Left ventricle myocardium inferior (tissue), 1 donor: ENCODE data around the gene ZMYND15. TPM values are rescaled to one million over a fixed set of nuclear protein-coding genes. Genes with fewer than 3 reads are reported as not detected.
A peak's percentile ranks its signal among the peaks of the same experiment; 100 is the strongest.

ENCODE experiments used
- DNase-seq: peaks from one replicate; pipeline ENCODE4 v3.0.0-alpha.2; 2020
- H3K27ac ChIP-seq: fragments of 200-600 bp; replicated peaks from 2 replicates; pipeline ENCODE4 v1.8.0; 2021
- H3K27me3 ChIP-seq: fragments of 200-600 bp; 2 replicates; pipeline ENCODE4 v1.8.0; 2021; ENCODE audit warnings: low read depth
- H3K36me3 ChIP-seq: fragments of 200-600 bp; 2 replicates; pipeline ENCODE4 v1.8.0; 2021
- H3K4me1 ChIP-seq: fragments of 200-600 bp; 2 replicates; pipeline ENCODE4 v1.8.0; 2021
- H3K4me3 ChIP-seq: fragments of 200-600 bp; 2 replicates; pipeline ENCODE4 v1.8.0; 2021; ENCODE audit warnings: mild to moderate bottlenecking, moderate library complexity
- H3K9me3 ChIP-seq: fragments of 200-600 bp; replicated peaks from 2 replicates; pipeline ENCODE4 v1.8.0; 2021
- CTCF ChIP-seq: fragments of 200-600 bp; IDR thresholded peaks from 2 replicates; pipeline ENCODE4 v1.8.0; 2021; ENCODE audit warnings: antibody characterized with exemption, mild to moderate bottlenecking, borderline replicate concordance
- intact Hi-C: fragments of 100-400 bp; cut with micrococcal nuclease; formaldehyde crosslinking; loops from one replicate; pipeline ENCODE4 v1.11.0; 2022
- total RNA-seq: library from RNA; stranded (reverse); fragmentation: NEBNext Ultra II Directional; extraction: Animal tissue kit (Norgen Biotek cat#: 25700); gene quantifications from one replicate; pipeline ENCODE4 v1.2.1, GENCODE V29; 2021
- donor health status: DM: no; HTN: yes; CAD: no; lungs with severe emphysema.

Gene ZMYND15
- total RNA-seq, 1 donor from 2014 or later = 0.08 TPM

- no peak for TF ChIP-seq CTCF
- DNase-seq = no peak
- H3K9me3 ChIP-seq = no peaks in the 10 kb centered on the region
- intact Hi-C loops = no loop called here
- no peak overlapping the region for H3K27ac ChIP-seq
- no peak overlapping the region for H3K4me3 ChIP-seq
- H3K4me1 ChIP-seq = peaks cover 18% of the 10 kb centered on the region
- no peaks in the 10 kb centered on the region for H3K27me3 ChIP-seq
- no peaks in the 10 kb centered on the region for H3K36me3 ChIP-seq
Observed at GRCh38 chr17:4725646-4726310, 13.9 kb upstream of the ZMYND15 start.

- DNase-seq = no peak
- peaks cover 14% of the 10 kb centered on the region for H3K4me1 ChIP-seq
- intact Hi-C loops = no loop called here
- no peak overlapping the region for H3K4me3 ChIP-seq
- no peak overlapping the region for H3K27ac ChIP-seq
- H3K9me3 ChIP-seq = no peaks in the 10 kb centered on the region
- TF ChIP-seq CTCF = no peak
- no peaks in the 10 kb centered on the region for H3K36me3 ChIP-seq
- H3K27me3 ChIP-seq = no peaks in the 10 kb centered on the region
Observed at GRCh38 chr17:4728124-4728523, 11.5 kb upstream of the ZMYND15 start.

GRCh38 chr17:4733073-4733531 is 6.5 kb upstream of the ZMYND15 start:
- TF ChIP-seq CTCF = peak; percentile 19
- Histone ChIP-seq H3K36me3 (no peaks in the 10 kb centered on the region), H3K4me1 (peaks cover 14% of the 10 kb centered on the region), H3K27ac (no peak overlapping the region), H3K27me3 (peaks cover under 1% of the 10 kb centered on the region), H3K9me3 (no peaks in the 10 kb centered on the region), H3K4me3 (no peak overlapping the region)
- no peak for DNase-seq
- intact Hi-C loops = no loop called here

GRCh38 chr17:4734857-4735475 is 4.7 kb upstream of the ZMYND15 start:
- TF ChIP-seq CTCF = no peak
- Histone ChIP-seq H3K27me3 (peaks cover 11% of the 10 kb centered on the region), H3K4me3 (no peak overlapping the region), H3K27ac (no peak overlapping the region), H3K4me1 (peaks cover 30% of the 10 kb centered on the region), H3K36me3 (no peaks in the 10 kb centered on the region), H3K9me3 (no peaks in the 10 kb centered on the region)
- no peak for DNase-seq
- intact Hi-C loops = no loop called here

GRCh38 chr17:4735876-4736651 is 3.6 kb upstream of the ZMYND15 start:
- no peak overlapping the region for H3K27ac ChIP-seq
- H3K9me3 ChIP-seq = no peaks in the 10 kb centered on the region
- peaks cover 26% of the 10 kb centered on the region for H3K4me1 ChIP-seq

More at GRCh38 chr17:4735876-4736651, 3.6 kb upstream of the ZMYND15 start:
- Histone ChIP-seq H3K27me3 (peaks cover 22% of the 10 kb centered on the region), H3K4me3 (no peak overlapping the region), H3K36me3 (no peaks in the 10 kb centered on the region)
- DNase-seq = no peak
- TF ChIP-seq CTCF = no peak
- intact Hi-C loops = no loop called here
